Brain microvascular endothelial cell (primary cell): ENCODE data around the gene SETD1B.

ENCODE experiments used
- DNase-seq: peaks from one replicate; pipeline ENCODE4 v3.0.0-alpha.2; 2020
- H3K27ac ChIP-seq: fragments of 250-450 bp; sonication (Bioruptor Pico); 2 replicates; pipeline ENCODE4 v1.5.1; 2020; ENCODE audit warnings: mild to moderate bottlenecking, moderate library complexity
- H3K27me3 ChIP-seq: fragments of 250-450 bp; sonication (Bioruptor Pico); replicated peaks from 2 replicates; pipeline ENCODE4 v1.5.1; 2020; ENCODE audit warnings: mild to moderate bottlenecking
- H3K36me3 ChIP-seq: fragments of 250-450 bp; sonication (Bioruptor Pico); replicated peaks from 2 replicates; pipeline ENCODE4 v1.5.1; 2020; ENCODE audit warnings: mild to moderate bottlenecking
- H3K4me3 ChIP-seq: 2 replicates; pipeline ENCODE4 v1.5.1; 2011; ENCODE audit warnings: low read depth, mild to moderate bottlenecking, control low read depth, low read length, moderate library complexity
- CTCF ChIP-seq: IDR thresholded peaks from 2 replicates; pipeline ENCODE4 v1.5.1; 2011; ENCODE audit warnings: low read depth, mild to moderate bottlenecking, moderate library complexity, low read length, control low read depth, inconsistent platforms; ENCODE audit errors: missing control alignments
- in situ Hi-C: cut with HindIII; loops from 2 replicates; pipeline ENCODE4 v1.10.0; 2017; ENCODE audit warnings: low sequenced_read_pairs, low pct_ligation_motif_present

The SETD1B gene

GRCh38 chr12:121817648-121818043 is 13.8 kb downstream of the SETD1B start:
- no peak for TF ChIP-seq CTCF
- Histone ChIP-seq H3K4me3 (no peak overlapping the region), H3K36me3 (peaks cover 79% of the 10 kb centered on the region), H3K27ac (no peak overlapping the region), H3K27me3 (no peaks in the 10 kb centered on the region)
- no peak for DNase-seq
- in situ Hi-C loops = no loop called here

DNA sequence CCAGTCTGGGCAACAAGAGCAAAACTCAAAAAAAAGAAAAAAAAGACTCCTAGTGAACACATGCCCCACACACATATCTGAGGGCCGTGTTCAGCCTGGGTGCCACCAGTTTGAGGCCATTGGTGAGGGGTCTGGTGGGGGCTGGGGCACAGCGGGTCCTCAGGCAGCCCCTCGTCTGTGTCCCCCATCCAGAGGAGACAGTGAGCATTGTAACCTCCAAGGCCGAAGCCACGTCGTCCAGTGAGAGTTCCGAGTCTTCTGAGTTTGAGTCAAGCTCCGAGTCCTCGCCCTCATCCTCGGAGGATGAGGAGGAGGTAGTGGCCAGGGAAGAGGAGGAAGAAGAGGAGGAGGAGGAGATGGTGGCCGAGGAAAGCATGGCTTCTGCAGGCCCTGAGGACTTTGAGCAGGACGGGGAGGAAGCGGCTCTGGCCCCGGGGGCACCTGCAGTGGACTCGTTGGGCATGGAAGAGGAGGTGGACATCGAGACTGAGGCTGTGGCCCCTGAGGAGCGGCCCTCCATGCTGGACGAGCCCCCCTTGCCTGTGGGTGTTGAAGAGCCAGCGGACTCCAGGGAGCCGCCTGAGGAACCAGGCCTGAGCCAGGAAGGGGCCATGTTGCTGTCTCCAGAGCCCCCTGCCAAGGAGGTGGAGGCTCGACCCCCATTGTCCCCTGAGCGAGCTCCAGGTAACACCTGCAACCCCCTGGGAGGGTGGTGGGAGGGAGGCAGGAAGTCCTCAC is 15.6 kb downstream of the SETD1B start:
- Histone ChIP-seq H3K36me3 (peaks cover 82% of the 10 kb centered on the region), H3K4me3 (no peak overlapping the region), H3K27me3 (no peaks in the 10 kb centered on the region), H3K27ac (no peak overlapping the region)
- in situ Hi-C loops = no loop called here
- no peak for DNase-seq
- no peak for TF ChIP-seq CTCF

GRCh38 chr12:121820056-121820455 is 16.2 kb downstream of the SETD1B start:
- no peaks in the 10 kb centered on the region for H3K27me3 ChIP-seq
- H3K27ac ChIP-seq = no peak overlapping the region
- no peak overlapping the region for H3K4me3 ChIP-seq
- in situ Hi-C loops = no loop called here
- peaks cover 77% of the 10 kb centered on the region for H3K36me3 ChIP-seq
- no peak for DNase-seq
- TF ChIP-seq CTCF = no peak

- H3K36me3 ChIP-seq = peaks cover 72% of the 10 kb centered on the region
- no peak for TF ChIP-seq CTCF
- in situ Hi-C loops = no loop called here
Observed at GRCh38 chr12:121822393-121823100, 18.7 kb downstream of the SETD1B start.

DNA sequence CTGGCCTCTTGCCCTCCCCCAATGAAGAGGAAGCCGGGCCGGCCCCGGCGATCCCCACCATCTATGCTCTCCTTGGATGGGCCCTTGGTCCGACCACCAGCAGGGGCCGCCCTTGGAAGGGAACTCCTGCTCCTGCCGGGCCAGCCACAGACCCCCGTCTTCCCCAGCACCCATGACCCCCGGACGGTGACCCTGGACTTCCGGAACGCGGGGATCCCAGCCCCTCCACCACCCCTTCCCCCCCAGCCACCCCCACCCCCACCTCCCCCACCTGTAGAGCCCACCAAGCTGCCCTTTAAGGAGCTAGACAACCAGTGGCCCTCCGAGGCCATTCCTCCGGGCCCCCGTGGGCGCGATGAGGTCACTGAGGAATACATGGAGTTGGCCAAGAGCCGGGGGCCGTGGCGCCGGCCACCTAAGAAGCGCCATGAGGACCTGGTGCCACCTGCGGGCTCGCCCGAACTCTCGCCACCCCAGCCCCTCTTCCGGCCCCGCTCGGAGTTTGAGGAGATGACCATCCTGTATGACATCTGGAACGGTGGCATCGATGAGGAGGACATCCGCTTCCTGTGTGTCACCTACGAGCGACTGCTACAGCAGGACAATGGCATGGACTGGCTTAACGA is 19.4 kb downstream of the SETD1B start:
- no peak overlapping the region for H3K4me3 ChIP-seq
- H3K36me3 ChIP-seq = peaks cover 72% of the 10 kb centered on the region
- peak; percentile 44 for TF ChIP-seq CTCF
- DNase-seq = no peak
- H3K27me3 ChIP-seq = no peaks in the 10 kb centered on the region
- in situ Hi-C loops = no loop called here
- H3K27ac ChIP-seq = no peak overlapping the region

More at GRCh38 chr12:121822393-121823100, 18.7 kb downstream of the SETD1B start:
- Histone ChIP-seq H3K4me3 (no peak overlapping the region), H3K27ac (no peak overlapping the region), H3K27me3 (no peaks in the 10 kb centered on the region)
- DNase-seq = no peak
